Bronchial epithelial cell (primary cell): ENCODE data around the gene FABP3. TPM values are rescaled to one million over a fixed set of nuclear protein-coding genes. Genes with fewer than 3 reads are reported as not detected.

Source experiments
- DNase-seq: peaks from one replicate; pipeline ENCODE4 v3.0.0-alpha.2; 2010; ENCODE audit warnings: low read depth
- FAIRE-seq: peaks from 2 replicates; lab custom pipeline; 2011; peaks lifted over from hg19 to GRCh38; lab: Jason Lieb, UNC
- H3K27me3 ChIP-seq: 2 replicates; pipeline ENCODE4 v1.5.1; 2011; ENCODE audit warnings: low read length; ENCODE audit not compliant: control insufficient read depth, insufficient read depth
- H3K36me3 ChIP-seq: 2 replicates; pipeline ENCODE4 v1.5.1; 2011; ENCODE audit warnings: low read length; ENCODE audit not compliant: control insufficient read depth, insufficient read depth
- H3K4me3 ChIP-seq: 2 replicates; pipeline ENCODE4 v1.5.1; 2011; ENCODE audit warnings: mild to moderate bottlenecking, low read depth, low read length, control low read depth
- total RNA-seq: library from RNA; depleted of rRNA; stranded (reverse); fragments of >200 nt; gene quantifications from 2 replicates; pipeline ENCODE4 v1.2.1, GENCODE V29; 2014
- TF ChIP-seq, protein P1 (sequence below): IDR thresholded peaks from 2 replicates; pipeline ENCODE4 v1.5.1; 2011; ENCODE audit warnings: mild to moderate bottlenecking, moderate library complexity, low read length, control low read depth, inconsistent platforms; ENCODE audit not compliant: insufficient read depth, severe bottlenecking

The FABP3 gene
- total RNA-seq, 1 donor from 2014 or later = 0.79 TPM

DNA sequence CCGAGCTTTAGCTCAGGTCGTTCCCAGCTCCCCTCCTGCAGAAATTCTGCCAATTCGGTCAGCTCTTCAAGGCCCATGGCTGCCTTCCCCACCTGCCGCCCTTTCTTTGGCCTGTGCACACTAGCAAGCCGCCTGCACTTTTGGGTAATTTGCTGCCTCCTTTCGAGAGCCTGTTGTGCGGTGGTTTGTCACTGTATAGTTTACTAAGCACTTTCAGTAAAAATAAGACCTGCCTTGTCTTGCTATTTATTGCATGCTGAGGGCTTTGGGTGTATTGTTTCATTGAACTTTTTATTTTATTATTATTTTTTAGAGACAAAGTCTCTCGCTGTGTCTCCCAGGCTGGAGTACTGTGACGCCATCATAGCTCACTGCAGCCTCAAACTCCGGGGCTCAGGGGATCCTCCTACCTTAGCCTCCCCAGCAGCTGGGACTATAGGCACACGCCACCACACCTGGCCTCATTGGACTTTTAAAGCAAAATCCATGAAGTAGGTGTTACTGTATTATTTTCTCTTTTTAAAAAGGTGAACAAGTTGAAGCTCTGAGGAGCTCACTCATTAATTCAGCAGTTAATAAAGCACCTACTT is 1.1 kb upstream of the FABP3 start:
- TF ChIP-seq, protein P1, sequence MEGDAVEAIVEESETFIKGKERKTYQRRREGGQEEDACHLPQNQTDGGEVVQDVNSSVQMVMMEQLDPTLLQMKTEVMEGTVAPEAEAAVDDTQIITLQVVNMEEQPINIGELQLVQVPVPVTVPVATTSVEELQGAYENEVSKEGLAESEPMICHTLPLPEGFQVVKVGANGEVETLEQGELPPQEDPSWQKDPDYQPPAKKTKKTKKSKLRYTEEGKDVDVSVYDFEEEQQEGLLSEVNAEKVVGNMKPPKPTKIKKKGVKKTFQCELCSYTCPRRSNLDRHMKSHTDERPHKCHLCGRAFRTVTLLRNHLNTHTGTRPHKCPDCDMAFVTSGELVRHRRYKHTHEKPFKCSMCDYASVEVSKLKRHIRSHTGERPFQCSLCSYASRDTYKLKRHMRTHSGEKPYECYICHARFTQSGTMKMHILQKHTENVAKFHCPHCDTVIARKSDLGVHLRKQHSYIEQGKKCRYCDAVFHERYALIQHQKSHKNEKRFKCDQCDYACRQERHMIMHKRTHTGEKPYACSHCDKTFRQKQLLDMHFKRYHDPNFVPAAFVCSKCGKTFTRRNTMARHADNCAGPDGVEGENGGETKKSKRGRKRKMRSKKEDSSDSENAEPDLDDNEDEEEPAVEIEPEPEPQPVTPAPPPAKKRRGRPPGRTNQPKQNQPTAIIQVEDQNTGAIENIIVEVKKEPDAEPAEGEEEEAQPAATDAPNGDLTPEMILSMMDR = no peak
- H3K27me3 ChIP-seq = no peaks in the 10 kb centered on the region
- DNase-seq = no peak
- H3K4me3 ChIP-seq = peak overlapping the region; percentile 32
- H3K36me3 ChIP-seq = no peaks in the 10 kb centered on the region
- FAIRE-seq = no peak

DNA sequence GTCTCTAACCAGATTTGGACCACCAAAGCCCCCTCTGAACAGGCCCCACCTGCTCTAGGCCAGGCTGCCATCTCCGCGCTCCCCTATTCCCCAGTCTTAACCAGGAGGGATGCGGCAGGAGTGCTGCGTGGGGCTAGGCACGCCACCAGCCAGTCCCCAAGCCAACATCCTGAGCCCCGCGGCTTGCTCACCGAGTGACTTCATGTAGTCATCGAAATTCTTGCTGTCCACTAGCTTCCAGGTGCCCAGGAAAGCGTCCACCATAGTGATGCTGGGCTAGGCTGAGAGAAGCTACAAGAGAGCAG is 173 bp downstream of the FABP3 start:
- Histone ChIP-seq H3K27me3 (no peaks in the 10 kb centered on the region), H3K4me3 (peak overlapping the region; percentile 32), H3K36me3 (no peaks in the 10 kb centered on the region)
- TF ChIP-seq, protein P1 = no peak
- FAIRE-seq = no peak
- no peak for DNase-seq

DNA sequence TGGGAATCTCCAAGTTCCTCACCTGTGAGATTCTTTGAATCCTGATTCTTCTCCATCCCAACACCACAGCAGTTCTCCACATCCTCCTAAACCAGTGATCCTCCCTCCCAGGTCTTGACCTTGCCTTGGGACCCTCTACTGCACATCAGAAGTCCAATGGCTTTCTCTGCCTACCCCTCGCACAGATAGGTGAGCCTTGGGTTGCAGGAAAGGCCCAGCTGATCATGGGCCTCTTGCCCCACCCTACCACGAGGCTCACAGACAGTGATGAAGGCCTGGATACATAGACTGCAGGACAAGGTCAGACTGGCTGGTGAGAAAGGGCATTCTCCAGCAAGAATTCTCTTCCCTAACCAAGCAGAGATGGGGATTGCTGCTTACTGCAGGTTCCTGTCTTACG is 825 bp downstream of the FABP3 start:
- Histone ChIP-seq H3K36me3 (no peaks in the 10 kb centered on the region), H3K27me3 (no peaks in the 10 kb centered on the region), H3K4me3 (no peak overlapping the region)
- TF ChIP-seq, protein P1 = no peak
- FAIRE-seq (no peak), DNase-seq (no peak)

DNA sequence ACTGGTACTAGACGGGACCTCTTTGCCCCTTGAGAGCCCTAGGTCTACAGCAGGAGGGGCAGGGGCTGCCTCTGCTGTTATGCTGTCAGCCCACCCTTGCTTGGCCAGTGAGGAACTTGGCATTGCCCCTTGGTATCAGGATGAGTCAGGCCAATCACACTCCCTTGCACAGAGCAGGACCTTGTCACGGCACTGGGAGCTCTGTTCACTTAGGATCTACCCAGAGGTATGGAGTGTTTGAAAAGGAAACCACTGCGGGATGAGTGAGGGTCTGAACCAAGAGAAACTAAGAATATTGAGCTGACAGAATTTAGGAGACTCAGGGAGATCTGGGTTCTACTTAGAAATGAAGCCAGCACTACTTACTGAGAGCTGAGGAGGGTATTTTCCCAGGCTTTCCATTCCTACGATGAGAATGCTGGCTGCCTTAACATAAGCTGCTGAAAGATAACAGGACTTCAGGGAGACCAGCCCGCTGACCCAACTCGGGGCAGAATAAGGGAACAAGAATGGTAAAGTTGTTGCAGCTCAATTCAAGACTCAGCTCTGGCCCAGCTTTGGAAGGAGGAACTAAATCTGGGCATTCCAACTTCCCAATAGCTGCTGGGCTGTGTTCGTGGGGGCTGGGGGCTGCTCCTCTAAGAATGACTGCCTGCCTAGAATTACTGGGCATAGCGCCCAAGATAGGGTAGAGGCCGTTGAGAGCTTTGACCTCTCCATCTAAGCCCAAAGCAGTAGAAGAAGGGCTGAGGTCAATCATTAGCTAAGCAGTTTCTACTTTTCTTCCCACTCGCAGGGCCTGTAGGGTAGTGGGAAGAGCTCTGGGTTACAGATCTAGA is 1.5 kb downstream of the FABP3 start:
- DNase-seq (no peak), FAIRE-seq (no peak)
- H3K27me3 ChIP-seq = no peaks in the 10 kb centered on the region
- no peak overlapping the region for H3K4me3 ChIP-seq
- no peaks in the 10 kb centered on the region for H3K36me3 ChIP-seq
- TF ChIP-seq, protein P1 = no peak

DNA sequence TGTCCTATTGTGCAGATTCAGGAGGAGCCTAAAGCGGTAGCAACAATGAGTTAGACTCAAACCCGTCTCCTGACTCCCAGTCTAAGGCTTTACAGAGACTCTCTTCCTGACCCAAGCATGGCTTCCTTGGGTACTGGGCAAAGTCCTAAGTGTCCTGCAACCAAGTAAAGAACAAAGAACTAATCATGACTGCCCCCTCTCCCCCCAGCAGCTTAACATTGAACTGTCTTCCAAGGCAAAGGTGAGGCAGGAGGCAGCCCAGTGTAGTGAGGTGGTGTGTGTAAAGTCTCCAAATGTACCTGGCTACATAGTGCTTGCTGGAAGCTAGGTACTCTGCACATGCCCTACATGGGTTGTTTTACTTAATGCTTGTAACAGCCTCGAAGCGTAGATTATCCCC is 2.3 kb downstream of the FABP3 start:
- H3K36me3 ChIP-seq = no peaks in the 10 kb centered on the region
- H3K4me3 ChIP-seq = no peak overlapping the region
- no peak for FAIRE-seq
- no peaks in the 10 kb centered on the region for H3K27me3 ChIP-seq
- DNase-seq = no peak
- TF ChIP-seq, protein P1 = no peak

DNA sequence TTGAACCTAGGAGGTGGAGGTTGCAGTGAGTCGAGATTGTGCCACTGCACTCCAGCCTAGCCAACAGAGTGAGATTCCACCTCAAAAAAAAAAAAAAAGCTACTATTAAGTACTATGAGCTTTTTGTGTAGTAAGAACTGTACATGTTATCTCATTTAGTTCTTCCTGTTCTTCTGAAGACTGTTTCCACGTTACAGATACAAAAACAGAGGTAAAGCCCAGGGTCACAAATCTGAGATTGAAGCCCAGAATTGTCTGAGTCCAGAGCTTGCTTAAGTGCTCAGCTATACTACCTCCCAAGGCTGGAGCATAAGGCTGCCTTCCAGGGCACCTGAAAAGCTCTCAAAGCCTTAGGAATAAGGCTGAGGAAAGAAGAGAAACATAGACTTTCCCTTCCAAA is 2.9 kb downstream of the FABP3 start:
- FAIRE-seq = no peak

More for the DNA sequence above, 2.9 kb downstream of the FABP3 start:
- TF ChIP-seq, protein P1 = no peak
- DNase-seq = no peak
- Histone ChIP-seq H3K4me3 (no peak overlapping the region), H3K36me3 (no peaks in the 10 kb centered on the region), H3K27me3 (no peaks in the 10 kb centered on the region)
